Activated T-cell treated with anti-CD3 and anti-CD28 coated beads, Interleukin-2, amount 50 U/mL, for 72 hours (primary cell): ENCODE results near the gene NFE2L2. TPM values are rescaled to one million over a fixed set of nuclear protein-coding genes. Genes with fewer than 3 reads are reported as not detected.
"Not testable (repeated sequence)": the region's sequence is repeated elsewhere in the genome, so short reads cannot be mapped to it uniquely, and the experiment has no call there.

Source experiments
- ATAC-seq, 2 donors: fragments of 150-1000 bp; cut with Tn5 transposase; replicated peaks in 1 of 2; 2 replicates each; pipeline ENCODE4 v1.10.0; 2021; ENCODE audit warnings: moderate library complexity in 2 of 2, mild to moderate bottlenecking in 1 of 2
- DNase-seq, 2 donors: peaks; one replicate each; pipeline ENCODE4 v3.0.0; 2021 to 2022; ENCODE audit warnings: mixed read lengths in 1 of 2
- H3K27ac Mint-ChIP-seq: one replicate; pipeline ENCODE4 v1.8.0; 2022; ENCODE audit warnings: mild to moderate bottlenecking, moderate library complexity, mixed read lengths
- H3K27me3 Mint-ChIP-seq: one replicate; pipeline ENCODE4 v1.8.0; 2022; ENCODE audit warnings: low read depth, mixed read lengths
- H3K36me3 Mint-ChIP-seq, 2 donors: one replicate each; pipeline ENCODE4 v1.8.0; 2022; ENCODE audit warnings: mixed read lengths in 2 of 2, mild to moderate bottlenecking in 1 of 2; ENCODE audit not compliant: insufficient read depth in 2 of 2
- H3K4me1 Mint-ChIP-seq: one replicate; pipeline ENCODE4 v1.8.0; 2022; ENCODE audit warnings: low read depth, mixed read lengths
- H3K4me3 Mint-ChIP-seq, 2 donors: one replicate each; pipeline ENCODE4 v1.8.0; 2022; ENCODE audit warnings: mild to moderate bottlenecking in 2 of 2, mixed read lengths in 2 of 2, moderate library complexity in 2 of 2
- H3K9me3 Mint-ChIP-seq, 2 donors: one replicate each; pipeline ENCODE4 v1.8.0; 2022; ENCODE audit warnings: mixed read lengths in 2 of 2
- total RNA-seq, 2 donors: library from RNA; stranded (reverse); gene quantifications; one replicate each; pipeline ENCODE4 v1.2.3, GENCODE V29; 2022

The NFE2L2 gene
- total RNA-seq, 2 donors from 2014 or later = 74.6 to 81.4 TPM

DNA sequence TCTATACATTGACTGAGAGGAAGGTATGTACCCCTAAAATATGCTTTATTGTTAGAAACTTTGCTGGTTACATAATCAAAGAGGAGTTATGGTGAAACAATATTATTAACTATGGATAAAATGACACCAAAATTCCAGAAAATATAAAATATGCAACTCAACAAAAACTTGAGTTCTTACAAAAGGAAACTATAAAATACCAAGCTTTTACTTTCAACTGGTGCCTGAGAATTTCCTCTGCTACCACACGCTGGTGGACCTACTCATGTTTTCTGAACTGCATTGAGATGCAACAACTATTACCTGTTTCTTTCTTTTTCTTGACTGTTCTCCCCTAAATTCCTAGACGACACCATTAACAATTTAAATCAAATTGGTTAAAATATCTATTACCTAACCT, 8.2 kb upstream of the NFE2L2 start:
- ATAC-seq = no peak
- peaks cover 22% of the 10 kb centered on the region for H3K4me1 Mint-ChIP-seq
- no peak overlapping the region for H3K27ac Mint-ChIP-seq
- no peaks in the 10 kb centered on the region for H3K9me3 Mint-ChIP-seq
- H3K36me3 Mint-ChIP-seq = no peaks in the 10 kb centered on the region
- H3K27me3 Mint-ChIP-seq = no peaks in the 10 kb centered on the region
- no peak overlapping the region for H3K4me3 Mint-ChIP-seq
- no peak for DNase-seq

DNA sequence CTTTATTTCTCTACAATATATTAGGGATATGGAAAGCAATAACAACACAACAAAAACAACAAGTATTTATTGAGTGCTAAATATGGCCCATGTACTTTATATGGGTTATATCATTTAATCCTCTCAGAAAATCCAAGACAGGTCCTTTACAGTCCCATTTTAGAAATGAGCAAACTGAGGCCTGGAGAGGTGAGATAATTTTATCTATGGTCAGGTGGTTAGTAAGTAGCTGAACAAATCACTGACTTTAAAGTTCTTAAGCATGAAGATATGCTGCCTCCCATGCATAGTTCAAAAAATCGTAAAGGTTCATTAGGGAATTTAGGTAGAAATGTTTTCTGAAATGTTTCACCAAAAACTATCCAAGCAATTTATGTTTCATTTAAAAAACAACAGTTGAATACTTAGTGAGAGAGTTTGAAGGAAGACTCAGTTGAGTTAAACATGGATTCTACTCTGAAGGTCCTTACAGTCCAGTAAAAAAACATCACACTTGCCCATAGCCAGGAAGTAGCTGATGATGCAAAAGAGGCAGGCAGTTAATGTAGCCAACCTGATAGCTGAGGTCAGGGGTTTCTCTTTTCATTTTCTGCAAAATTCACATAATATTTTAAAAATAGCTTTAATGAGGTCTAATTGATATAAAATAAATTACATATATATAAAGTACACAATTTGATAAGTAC, 7.6 kb upstream of the NFE2L2 start:
- no peak for ATAC-seq
- DNase-seq = no peak
- Mint-ChIP-seq H3K36me3 (peaks cover 0 to 2% of the 10 kb centered on the region in 2 donors), H3K4me3 (no peak overlapping the region), H3K27me3 (no peaks in the 10 kb centered on the region), H3K27ac (no peak overlapping the region), H3K4me1 (peaks cover 27% of the 10 kb centered on the region), H3K9me3 (no peaks in the 10 kb centered on the region)

DNA sequence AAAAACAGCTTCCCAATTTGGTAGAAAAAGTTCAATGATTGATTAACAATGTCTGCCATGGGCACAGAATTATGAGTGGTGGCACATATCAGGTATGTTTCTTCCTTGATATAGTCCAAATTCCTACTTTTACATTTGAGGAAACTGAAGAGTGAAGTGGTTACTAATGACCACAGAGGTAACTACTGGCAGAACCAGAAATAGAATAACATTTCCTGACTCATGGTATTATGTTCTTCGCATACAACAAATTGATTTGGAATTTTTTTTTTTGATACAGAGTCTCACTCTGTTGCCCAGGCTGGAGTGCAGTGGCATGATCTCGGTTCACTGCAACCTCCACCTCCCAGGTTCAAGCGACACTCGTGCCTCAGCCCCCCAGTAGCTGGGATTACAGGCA, 6.0 kb upstream of the NFE2L2 start:
- no peaks in the 10 kb centered on the region for H3K27me3 Mint-ChIP-seq
- no peak for DNase-seq
- ATAC-seq = no peak
- H3K4me3 Mint-ChIP-seq = no peak overlapping the region
- no peak overlapping the region for H3K27ac Mint-ChIP-seq
- H3K36me3 Mint-ChIP-seq = peaks cover 0 to 2% of the 10 kb centered on the region in 2 donors
- no peaks in the 10 kb centered on the region for H3K9me3 Mint-ChIP-seq
- peaks cover 43% of the 10 kb centered on the region for H3K4me1 Mint-ChIP-seq

DNA sequence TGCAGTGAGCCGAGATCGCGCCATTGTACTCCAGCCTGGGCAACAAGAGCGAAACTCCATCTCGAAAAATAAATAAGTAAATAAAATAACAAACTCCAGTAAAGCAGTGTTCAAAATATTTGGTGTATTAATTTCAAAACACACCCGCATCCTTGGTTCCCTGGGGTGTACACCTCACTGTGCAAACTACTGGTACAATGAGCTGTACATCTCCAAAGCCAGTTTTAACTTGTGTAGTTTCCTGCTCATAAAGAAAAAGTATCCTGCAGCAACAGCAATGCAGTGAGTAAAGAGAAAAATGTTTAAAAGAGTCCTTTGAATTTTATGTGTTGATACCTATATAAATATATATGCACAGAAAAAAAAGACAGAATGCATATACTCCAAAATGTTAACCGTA, 4.4 kb upstream of the NFE2L2 start:
- Mint-ChIP-seq H3K4me1 (peaks cover 49% of the 10 kb centered on the region), H3K27me3 (no peaks in the 10 kb centered on the region), H3K27ac (no peak overlapping the region), H3K36me3 (peaks cover 0 to 2% of the 10 kb centered on the region in 2 donors), H3K4me3 (no peak overlapping the region), H3K9me3 (no peaks in the 10 kb centered on the region)
- DNase-seq = no peak
- no peak for ATAC-seq

DNA sequence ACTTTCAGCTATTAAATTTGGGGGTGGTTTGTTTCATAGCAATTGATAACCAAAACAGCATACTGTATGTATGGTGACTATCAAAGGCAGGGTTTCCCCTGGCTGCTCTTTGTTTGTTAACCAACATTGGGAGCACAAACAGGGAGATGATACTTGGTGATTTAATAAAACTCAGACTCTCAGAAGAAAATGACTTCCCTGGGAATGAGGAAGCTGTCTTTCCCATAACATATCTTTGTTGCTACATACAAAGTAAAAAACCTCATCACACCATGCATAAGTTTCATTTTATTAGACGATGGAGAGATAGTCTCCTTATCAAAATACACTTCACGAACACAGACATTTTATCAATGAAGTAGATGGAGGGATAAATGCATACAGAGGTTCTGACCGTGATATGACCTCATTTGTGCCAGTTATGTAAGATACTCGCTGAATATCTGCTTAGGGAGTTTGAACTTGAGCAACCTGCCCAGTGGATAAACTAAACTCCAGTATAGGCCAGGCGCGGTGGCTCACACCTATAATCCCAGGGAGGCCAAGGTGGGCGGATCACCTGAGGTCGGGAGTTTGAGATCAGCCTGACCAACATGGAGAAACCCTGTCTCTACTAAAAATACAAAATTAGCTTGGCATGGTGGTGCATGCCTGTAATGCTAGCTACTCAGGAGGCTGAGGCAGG, 3.8 kb upstream of the NFE2L2 start:
- H3K27ac Mint-ChIP-seq = no peak overlapping the region
- DNase-seq (no peak), ATAC-seq (no peak)
- H3K27me3 Mint-ChIP-seq = no peaks in the 10 kb centered on the region
- H3K36me3 Mint-ChIP-seq = peaks cover under 1 to 4% of the 10 kb centered on the region in 2 donors
- no peak overlapping the region for H3K4me3 Mint-ChIP-seq
- H3K4me1 Mint-ChIP-seq = peaks cover 48% of the 10 kb centered on the region
- no peaks in the 10 kb centered on the region for H3K9me3 Mint-ChIP-seq

DNA sequence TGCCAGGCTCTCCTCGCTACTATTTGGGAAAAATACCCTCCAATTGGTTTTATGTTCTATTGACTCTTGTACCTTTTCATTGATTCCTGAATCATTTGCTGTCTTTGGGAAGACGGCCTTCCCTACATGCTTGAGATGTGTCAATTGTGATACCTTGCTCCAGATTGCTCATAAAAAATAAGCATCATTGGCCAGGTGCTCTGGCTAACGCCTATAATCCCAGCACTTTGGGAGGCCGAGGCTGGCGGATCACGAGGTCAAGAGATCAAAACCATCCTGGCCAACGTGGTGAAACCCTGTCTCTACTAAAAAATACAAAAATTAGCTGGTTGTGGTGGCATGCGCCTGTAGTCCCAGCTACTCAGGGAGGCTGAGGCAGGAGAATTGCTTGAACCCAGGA, 2.4 kb upstream of the NFE2L2 start:
- Mint-ChIP-seq H3K36me3 (peaks cover 2 to 15% of the 10 kb centered on the region in 2 donors), H3K4me1 (peaks cover 43% of the 10 kb centered on the region), H3K4me3 (peak overlapping the region in 1 of 2 donors; percentile 47)
- H3K27ac Mint-ChIP-seq, ATAC-seq, H3K9me3 Mint-ChIP-seq, DNase-seq, H3K27me3 Mint-ChIP-seq: not testable (repeated sequence)

DNA sequence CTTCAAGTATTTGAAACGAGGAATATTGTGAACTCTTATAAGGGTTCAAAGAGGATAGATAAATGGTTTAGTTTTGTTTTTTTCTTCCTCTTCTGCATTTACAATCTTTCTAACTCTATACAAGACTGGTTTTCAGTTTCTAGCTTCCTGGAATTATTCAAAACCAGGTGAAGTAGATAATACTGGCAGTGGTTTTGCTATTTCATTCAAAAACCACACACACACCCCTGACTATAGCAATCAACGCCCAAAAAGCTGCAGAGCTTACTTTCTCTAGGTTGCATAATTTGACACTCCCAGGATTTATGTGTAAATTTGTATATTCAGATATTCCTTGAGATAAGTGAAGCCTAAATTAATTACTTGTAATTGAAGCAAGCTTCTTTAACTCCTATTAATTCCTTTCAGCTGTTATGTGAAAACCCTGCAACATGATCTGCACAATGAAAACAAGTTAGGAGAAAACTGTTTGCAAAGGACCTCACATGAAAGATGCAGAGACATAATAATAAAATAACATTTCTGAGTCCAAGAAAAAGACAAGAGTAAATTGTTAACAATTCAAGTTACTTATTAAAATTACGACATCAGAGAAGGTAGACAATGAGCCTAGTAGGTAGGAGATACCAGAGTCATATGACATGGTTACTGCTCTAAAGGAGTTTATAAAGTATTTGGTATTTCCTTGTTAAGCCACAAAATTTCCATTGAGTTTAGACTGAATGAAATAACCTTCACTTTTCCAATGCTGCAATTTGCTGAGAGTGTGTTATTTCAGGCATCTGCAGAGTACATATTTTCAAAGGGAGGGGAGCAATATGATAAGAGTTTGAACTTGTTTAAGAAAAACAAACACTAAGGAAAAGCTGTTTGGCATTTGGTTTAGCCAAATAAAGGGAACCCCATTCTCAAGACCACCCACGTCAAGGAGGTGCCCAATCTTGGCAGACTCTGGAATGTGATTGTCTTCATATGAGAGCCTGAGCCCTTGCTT, 1.6 kb upstream of the NFE2L2 start:
- peaks cover 2 to 19% of the 10 kb centered on the region in 2 donors for H3K36me3 Mint-ChIP-seq
- H3K27ac Mint-ChIP-seq = peak overlapping the region; percentile 96
- ATAC-seq = no peak
- no peaks in the 10 kb centered on the region for H3K27me3 Mint-ChIP-seq
- peak overlapping the region; percentile 95 to 96 for H3K4me3 Mint-ChIP-seq
- H3K4me1 Mint-ChIP-seq = peaks cover 50% of the 10 kb centered on the region
- DNase-seq = no peak
- no peaks in the 10 kb centered on the region for H3K9me3 Mint-ChIP-seq

DNA sequence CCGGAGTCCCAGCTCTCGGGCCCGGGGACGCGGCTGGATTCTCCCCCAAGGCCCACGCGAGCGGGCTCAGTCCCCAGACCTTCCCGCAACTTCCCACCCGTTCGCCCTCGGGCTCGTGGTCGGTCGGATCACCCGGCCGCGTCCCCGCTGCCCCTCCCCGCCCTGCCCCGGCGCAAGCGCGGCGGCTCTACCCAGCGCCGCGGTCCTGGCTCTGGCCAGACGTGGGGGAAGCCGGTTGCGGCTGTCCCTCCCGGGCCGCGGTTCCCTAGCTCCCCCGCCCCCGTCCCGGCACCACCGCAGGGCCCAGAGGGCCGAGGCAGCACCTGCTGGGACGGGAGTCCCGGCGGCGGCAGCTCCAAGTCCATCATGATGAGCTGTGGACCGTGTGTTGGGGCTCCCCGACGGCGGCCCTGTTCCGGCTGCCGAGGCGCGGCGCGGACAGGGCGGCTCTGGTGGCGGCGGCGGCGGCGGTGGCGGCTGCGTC, 276 bp downstream of the NFE2L2 start:
- no peak for DNase-seq
- peak; percentile 23 to 27 for ATAC-seq
- Mint-ChIP-seq H3K9me3 (no peaks in the 10 kb centered on the region), H3K4me1 (peaks cover 64% of the 10 kb centered on the region), H3K4me3 (peak overlapping the region; percentile 95 to 96), H3K27me3 (no peaks in the 10 kb centered on the region), H3K36me3 (peaks cover 2 to 24% of the 10 kb centered on the region in 2 donors), H3K27ac (no peak overlapping the region)

DNA sequence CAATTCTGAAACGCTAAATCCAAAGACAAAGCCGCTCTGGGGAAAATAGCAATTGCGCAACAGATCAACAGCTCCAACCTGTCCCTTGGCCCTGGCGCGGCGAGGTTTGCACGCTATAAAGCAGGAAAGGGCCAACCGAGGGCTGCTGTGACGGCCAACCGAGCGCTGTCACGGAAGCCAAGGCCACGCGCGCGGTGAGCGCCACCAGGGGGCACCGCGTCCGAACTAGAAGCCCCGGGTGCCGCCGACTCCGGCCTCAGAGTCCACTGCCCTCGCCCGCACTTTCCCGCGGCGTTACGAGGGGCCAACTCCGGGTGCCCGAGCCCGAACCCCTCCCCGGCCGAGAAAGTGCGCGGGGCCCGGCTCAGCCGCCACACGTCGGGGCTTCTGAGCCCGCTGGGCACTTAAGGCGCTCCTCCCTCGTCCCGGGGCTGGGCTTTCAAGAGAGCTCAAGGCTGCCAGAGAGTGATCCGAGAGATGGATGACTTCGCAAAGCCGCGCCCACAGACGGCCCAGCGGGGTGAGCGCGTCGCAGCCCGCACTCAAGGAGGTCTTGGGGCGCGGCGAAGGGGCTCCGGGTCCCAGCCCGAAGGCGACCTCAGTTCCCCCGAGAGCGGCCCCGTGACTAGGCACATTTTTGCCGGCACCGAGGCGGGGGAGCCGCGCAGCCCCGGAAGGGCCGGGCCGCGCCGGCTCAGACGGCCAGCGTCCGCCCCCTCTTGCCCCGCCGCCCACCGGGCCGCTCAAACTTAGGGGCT, 897 bp downstream of the NFE2L2 start:
- H3K27me3 Mint-ChIP-seq = no peaks in the 10 kb centered on the region
- peaks cover 65% of the 10 kb centered on the region for H3K4me1 Mint-ChIP-seq
- ATAC-seq = peak; percentile 69 to 70
- H3K36me3 Mint-ChIP-seq = peaks cover 2 to 27% of the 10 kb centered on the region in 2 donors
- H3K4me3 Mint-ChIP-seq = peak overlapping the region; percentile 95 to 96
- peak; percentile 95 to 96 for DNase-seq
- H3K9me3 Mint-ChIP-seq = no peaks in the 10 kb centered on the region
- peak overlapping the region; percentile 100 for H3K27ac Mint-ChIP-seq

DNA sequence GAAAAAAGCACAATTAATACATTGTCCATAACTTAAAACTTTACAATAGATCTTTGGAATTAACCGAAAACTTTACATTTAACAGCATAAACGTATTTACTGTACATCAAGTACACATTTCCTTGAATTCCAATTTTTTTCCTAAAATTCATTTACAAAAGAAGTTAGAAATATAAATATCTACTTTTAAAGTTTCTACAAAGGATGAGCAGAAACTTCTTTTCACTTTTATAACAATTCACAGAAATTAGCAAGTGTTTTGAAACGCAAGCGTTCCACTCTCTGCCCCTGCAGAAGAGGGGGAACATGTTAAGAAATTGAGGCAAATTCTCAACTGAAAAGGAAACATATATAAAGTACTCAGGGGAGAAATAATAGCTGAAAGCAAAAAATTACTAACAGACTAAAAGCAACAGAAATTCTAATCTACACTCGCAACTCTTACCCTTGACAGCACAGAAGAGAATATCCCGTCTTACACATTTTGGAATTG, 1.5 kb downstream of the NFE2L2 start:
- Mint-ChIP-seq H3K27ac (peak overlapping the region; percentile 100), H3K9me3 (peaks cover 2 to 4% of the 10 kb centered on the region in 2 donors), H3K4me3 (peak overlapping the region; percentile 91 to 96), H3K36me3 (peaks cover 6 to 33% of the 10 kb centered on the region in 2 donors), H3K4me1 (peaks cover 72% of the 10 kb centered on the region), H3K27me3 (no peaks in the 10 kb centered on the region)
- DNase-seq (no peak), ATAC-seq (no peak)

DNA sequence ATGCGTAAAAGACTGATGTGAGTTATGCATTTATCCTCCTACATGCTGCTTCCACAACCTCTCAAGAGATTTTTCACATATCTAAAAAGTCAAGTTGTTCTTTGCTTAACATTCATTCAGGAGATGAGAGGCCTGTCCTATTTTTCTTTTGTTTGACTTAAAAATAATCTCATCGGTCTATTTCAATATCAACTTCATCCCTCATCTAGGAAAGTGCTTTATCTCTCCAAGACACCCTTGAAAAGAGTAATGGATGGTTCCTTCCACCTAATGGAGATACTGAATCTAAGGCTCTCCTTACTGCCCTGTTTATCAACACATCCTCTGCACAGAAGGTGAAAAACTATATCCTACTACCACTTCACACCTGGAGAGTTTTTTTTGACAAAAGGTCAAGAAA, 2.4 kb downstream of the NFE2L2 start:
- Mint-ChIP-seq H3K27me3 (no peaks in the 10 kb centered on the region), H3K36me3 (peaks cover 7 to 34% of the 10 kb centered on the region in 2 donors), H3K4me3 (peak overlapping the region; percentile 91 to 96), H3K27ac (peak overlapping the region; percentile 100), H3K4me1 (peaks cover 74% of the 10 kb centered on the region), H3K9me3 (peaks cover 2 to 5% of the 10 kb centered on the region in 2 donors)
- ATAC-seq = no peak
- DNase-seq = no peak
